ENCODE measurements around the gene FBXO42. TPM values are rescaled to one million over a fixed set of nuclear protein-coding genes. Genes with fewer than 3 reads are reported as not detected.

The FBXO42 gene
- total RNA-seq, 2 experiments from 2014 or later = 19.7 to 23.4 TPM

GRCh38 chr1:16254263-16254928 lies 97.9 kb downstream of the FBXO42 start:
- no peak overlapping the region for H3K27ac Mint-ChIP-seq
- H3K4me1 Mint-ChIP-seq (ENCODE audit: low read depth) = peaks cover 23% of the 10 kb centered on the region
- ChIA-PET POLR2A (interaction anchor here (0.6 to 0.7 kb wide), 2 partner anchors 113 to 260 kb away, joined by 3 read pairs; partner anchors contain the start of genes RNU1-1 and SZRD1), CTCF (interaction anchor here (0.8 to 1.5 kb wide), 6 partner anchors 10 to 184 kb away, joined by 3 to 12 read pairs (median 4); partner anchors contain the start of gene FAM131C)
- no peaks in the 10 kb centered on the region for H3K27me3 Mint-ChIP-seq (ENCODE audit: low read depth)
- H3K4me3 Mint-ChIP-seq = no peak overlapping the region
- H3K9me3 Mint-ChIP-seq (ENCODE audit: insufficient read depth) = no peaks in the 10 kb centered on the region
- ATAC-seq (no peak), DNase-seq (no peak)
- peaks cover 40% of the 10 kb centered on the region for H3K36me3 Mint-ChIP-seq (ENCODE audit: low read depth)

GRCh38 chr1:16253332-16253922 lies 98.9 kb downstream of the FBXO42 start:
- H3K4me1 Mint-ChIP-seq (ENCODE audit: low read depth) = peaks cover 28% of the 10 kb centered on the region
- H3K36me3 Mint-ChIP-seq (ENCODE audit: low read depth) = peaks cover 40% of the 10 kb centered on the region
- POLR2A ChIA-PET = interaction anchor here (0.7 kb wide), 1 partner anchor 261 kb away, joined by 3 read pairs; the partner anchor contains the start of gene RNU1-1
- H3K27ac Mint-ChIP-seq = no peak overlapping the region
- ATAC-seq = no peak
- H3K27me3 Mint-ChIP-seq (ENCODE audit: low read depth) = no peaks in the 10 kb centered on the region
- no peak for DNase-seq
- CTCF ChIA-PET = interaction anchor here (1.0 to 1.5 kb wide), 5 partner anchors 9 to 180 kb away, joined by 3 to 12 read pairs (median 4); partner anchors contain the start of gene FAM131C
- H3K9me3 Mint-ChIP-seq (ENCODE audit: insufficient read depth) = no peaks in the 10 kb centered on the region
- H3K4me3 Mint-ChIP-seq = no peak overlapping the region

- no peak for ATAC-seq
- DNase-seq = no peak
- H3K9me3 Mint-ChIP-seq (ENCODE audit: insufficient read depth) = no peaks in the 10 kb centered on the region
- CTCF ChIA-PET = interaction anchor here (1.5 kb wide), 1 partner anchor 9 kb away, joined by 4 read pairs; no protein-coding TSS in a partner anchor
- no peak overlapping the region for H3K27ac Mint-ChIP-seq
- peaks cover 28% of the 10 kb centered on the region for H3K4me1 Mint-ChIP-seq (ENCODE audit: low read depth)
- H3K4me3 Mint-ChIP-seq = no peak overlapping the region
- POLR2A ChIA-PET = no interaction called here
- no peaks in the 10 kb centered on the region for H3K27me3 Mint-ChIP-seq (ENCODE audit: low read depth)
- peaks cover 40% of the 10 kb centered on the region for H3K36me3 Mint-ChIP-seq (ENCODE audit: low read depth)
Measured at GRCh38 chr1:16252912-16253311, 99.4 kb downstream of the FBXO42 start.

GRCh38 chr1:16251381-16251780 lies 100.9 kb downstream of the FBXO42 start:
- no peaks in the 10 kb centered on the region for H3K27me3 Mint-ChIP-seq (ENCODE audit: low read depth)
- H3K4me3 Mint-ChIP-seq = no peak overlapping the region
- ATAC-seq (no peak), DNase-seq (no peak)
- CTCF ChIA-PET = no interaction called here
- POLR2A ChIA-PET = no interaction called here
- H3K4me1 Mint-ChIP-seq (ENCODE audit: low read depth) = peaks cover 28% of the 10 kb centered on the region
- H3K27ac Mint-ChIP-seq = no peak overlapping the region
- peaks cover 45% of the 10 kb centered on the region for H3K36me3 Mint-ChIP-seq (ENCODE audit: low read depth)
- H3K9me3 Mint-ChIP-seq (ENCODE audit: insufficient read depth) = no peaks in the 10 kb centered on the region

GRCh38 chr1:16250524-16251251 lies 101.6 kb downstream of the FBXO42 start:
- no peak for DNase-seq
- CTCF ChIA-PET = interaction anchor here (1.4 kb wide), 1 partner anchor 113 kb away, joined by 5 read pairs; no protein-coding TSS in a partner anchor
- Mint-ChIP-seq H3K27me3 (ENCODE audit: low read depth) (no peaks in the 10 kb centered on the region), H3K9me3 (ENCODE audit: insufficient read depth) (no peaks in the 10 kb centered on the region), H3K36me3 (ENCODE audit: low read depth) (peaks cover 44% of the 10 kb centered on the region), H3K27ac (no peak overlapping the region), H3K4me3 (no peak overlapping the region), H3K4me1 (ENCODE audit: low read depth) (peaks cover 28% of the 10 kb centered on the region)
- POLR2A ChIA-PET = no interaction called here
- no peak for ATAC-seq

- Mint-ChIP-seq H3K4me3 (no peak overlapping the region), H3K9me3 (ENCODE audit: insufficient read depth) (no peaks in the 10 kb centered on the region), H3K4me1 (ENCODE audit: low read depth) (peaks cover 26% of the 10 kb centered on the region), H3K27me3 (ENCODE audit: low read depth) (no peaks in the 10 kb centered on the region), H3K36me3 (ENCODE audit: low read depth) (peaks cover 41% of the 10 kb centered on the region), H3K27ac (no peak overlapping the region)
- DNase-seq (no peak), ATAC-seq (no peak)
- ChIA-PET CTCF (interaction anchor here (1.2 to 2.0 kb wide), 5 partner anchors 11 to 171 kb away, joined by 5 to 9 read pairs (median 5); partner anchors contain the start of gene CPLANE2), POLR2A (interaction anchor here (0.7 kb wide), 1 partner anchor 19 kb away, joined by 4 read pairs; no protein-coding TSS in a partner anchor)
Measured at GRCh38 chr1:16249596-16250241, 102.6 kb downstream of the FBXO42 start.

- H3K4me1 Mint-ChIP-seq (ENCODE audit: low read depth) = peaks cover 22% of the 10 kb centered on the region
- peak overlapping the region; percentile 50 for H3K27ac Mint-ChIP-seq
- ChIA-PET CTCF (interaction anchor here (1.0 to 2.0 kb wide), 9 partner anchors 11 to 457 kb away, joined by 3 to 9 read pairs (median 5); partner anchors contain the start of gene CPLANE2), POLR2A (interaction anchor here (0.7 kb wide), 1 partner anchor 18 kb away, joined by 4 read pairs; no protein-coding TSS in a partner anchor)
- H3K27me3 Mint-ChIP-seq (ENCODE audit: low read depth) = no peaks in the 10 kb centered on the region
- ATAC-seq = no peak
- no peak for DNase-seq
- H3K36me3 Mint-ChIP-seq (ENCODE audit: low read depth) = peaks cover 35% of the 10 kb centered on the region
- no peaks in the 10 kb centered on the region for H3K9me3 Mint-ChIP-seq (ENCODE audit: insufficient read depth)
- H3K4me3 Mint-ChIP-seq = no peak overlapping the region
Measured at GRCh38 chr1:16248603-16249516, 103.4 kb downstream of the FBXO42 start.

- H3K4me1 Mint-ChIP-seq (ENCODE audit: low read depth) = peaks cover 22% of the 10 kb centered on the region
- peaks cover 33% of the 10 kb centered on the region for H3K36me3 Mint-ChIP-seq (ENCODE audit: low read depth)
- no peak overlapping the region for H3K27ac Mint-ChIP-seq
- H3K4me3 Mint-ChIP-seq = no peak overlapping the region
- no peak for ATAC-seq
- no peaks in the 10 kb centered on the region for H3K27me3 Mint-ChIP-seq (ENCODE audit: low read depth)
- no peak for DNase-seq
- POLR2A ChIA-PET = no interaction called here
- H3K9me3 Mint-ChIP-seq (ENCODE audit: insufficient read depth) = no peaks in the 10 kb centered on the region
- CTCF ChIA-PET = interaction anchor here (1.0 to 2.0 kb wide), 7 partner anchors 10 to 456 kb away, joined by 3 to 9 read pairs (median 5); partner anchors contain the start of gene CPLANE2
Measured at GRCh38 chr1:16248007-16248436, 104.3 kb downstream of the FBXO42 start.

- CTCF ChIA-PET = interaction anchor here (0.6 to 4.4 kb wide), 7 partner anchors 11 to 664 kb away, joined by 3 to 19 read pairs (median 4); no protein-coding TSS in a partner anchor
- POLR2A ChIA-PET = no interaction called here
- H3K9me3 Mint-ChIP-seq (ENCODE audit: insufficient read depth) = no peaks in the 10 kb centered on the region
Measured at GRCh38 chr1:16247441-16247840, 104.8 kb downstream of the FBXO42 start.

GRCh38 chr1:16246961-16247360 lies 105.3 kb downstream of the FBXO42 start:
- H3K27me3 Mint-ChIP-seq (ENCODE audit: low read depth) = no peaks in the 10 kb centered on the region

More at GRCh38 chr1:16247441-16247840, 104.8 kb downstream of the FBXO42 start:
- H3K36me3 Mint-ChIP-seq (ENCODE audit: low read depth) = peaks cover 27% of the 10 kb centered on the region
- H3K27me3 Mint-ChIP-seq (ENCODE audit: low read depth) = no peaks in the 10 kb centered on the region
- no peak for DNase-seq
- ATAC-seq = no peak
- no peak overlapping the region for H3K4me3 Mint-ChIP-seq
- peak overlapping the region; percentile 68 for H3K27ac Mint-ChIP-seq
- H3K4me1 Mint-ChIP-seq (ENCODE audit: low read depth) = peaks cover 22% of the 10 kb centered on the region

More at GRCh38 chr1:16246961-16247360, 105.3 kb downstream of the FBXO42 start:
- H3K27ac Mint-ChIP-seq = peak overlapping the region; percentile 68
- H3K4me3 Mint-ChIP-seq = no peak overlapping the region
- peaks cover 22% of the 10 kb centered on the region for H3K4me1 Mint-ChIP-seq (ENCODE audit: low read depth)
- peaks cover 24% of the 10 kb centered on the region for H3K36me3 Mint-ChIP-seq (ENCODE audit: low read depth)
- CTCF ChIA-PET = interaction anchor here (0.6 to 4.4 kb wide), 3 partner anchors 14 to 663 kb away, joined by 3 to 19 read pairs (median 5); no protein-coding TSS in a partner anchor
- DNase-seq (no peak), ATAC-seq (no peak)
- POLR2A ChIA-PET = no interaction called here
- no peaks in the 10 kb centered on the region for H3K9me3 Mint-ChIP-seq (ENCODE audit: insufficient read depth)

Data from activated CD8-positive, alpha-beta T cell treated with anti-CD3 and anti-CD28 coated beads, Interleukin-2, amount 10 ng/mL, durations not matched to agents 7 days and 5 days (primary cell).